Tibial nerve (tissue), 4 donors: ENCODE measurements around the gene LRRC31. TPM values are rescaled to one million over a fixed set of nuclear protein-coding genes. Genes with fewer than 3 reads are reported as not detected.

Source experiments
- DNase-seq, 2 donors: peaks; one replicate each; pipeline ENCODE4 v3.0.0-alpha.2; 2019; ENCODE audit warnings: low spot score in 2 of 2
- H3K27ac ChIP-seq, 4 donors: fragments of 200-600 bp; sonication (generic) in 3 of 4; one replicate each; pipeline ENCODE4 v1.5.1; 2017 to 2019; ENCODE audit warnings: mild to moderate bottlenecking in 1 of 4
- H3K27me3 ChIP-seq, 2 donors: fragments of 200-600 bp; sonication (generic) in 1 of 2; one replicate each; pipeline versions ENCODE4 v1.5.1 to v1.6.0; 2017 to 2019
- H3K36me3 ChIP-seq, 3 donors: fragments of 200-600 bp; sonication (generic); one replicate each; pipeline ENCODE4 v1.5.1; 2018 to 2019
- H3K4me1 ChIP-seq, 4 donors: fragments of 200-600 bp; sonication (generic) in 3 of 4; one replicate each; pipeline ENCODE4 v1.5.1; 2017 to 2019
- H3K4me3 ChIP-seq, 4 donors: fragments of 200-600 bp; sonication (generic) in 3 of 4; one replicate each; pipeline ENCODE4 v1.5.1; 2017 to 2019; ENCODE audit warnings: mild to moderate bottlenecking in 1 of 4, moderate library complexity in 1 of 4
- H3K9me3 ChIP-seq, 4 donors: fragments of 200-600 bp; sonication (generic) in 3 of 4; one replicate each; pipeline ENCODE4 v1.5.1; 2017 to 2019
- CTCF ChIP-seq, 5 experiments: fragments of 200-600 bp in 3 of 5; fragments of 450-650 bp in 2 of 5; sonication (generic) in 3 of 5; IDR thresholded peaks; one replicate each; pipeline ENCODE4 v1.5.1; 2016 to 2019; ENCODE audit warnings: antibody characterized with exemption in 5 of 5, mild to moderate bottlenecking in 3 of 5, moderate library complexity in 2 of 5
- EP300 ChIP-seq, 2 donors: sonication (generic); formaldehyde crosslinking; IDR thresholded peaks; one replicate each; pipeline ENCODE4 v1.6.1; 2017; ENCODE audit warnings: antibody characterized with exemption in 2 of 2, mild to moderate bottlenecking in 1 of 2
- POLR2A ChIP-seq, 2 donors: fragments of 450-650 bp; IDR thresholded peaks; one replicate each; pipeline ENCODE4 v1.6.1; 2017; ENCODE audit warnings: antibody characterized with exemption in 2 of 2, mild to moderate bottlenecking in 2 of 2, moderate library complexity in 2 of 2
- total RNA-seq, 4 donors: library from RNA; depleted of rRNA; stranded (reverse); fragments of >200 nt; gene quantifications; one replicate each; pipeline ENCODE4 v1.1.0, GENCODE V29; 2016

LRRC31 gene
- total RNA-seq, 4 donors from 2014 or later: not detected

- H3K27ac ChIP-seq: no peak overlapping the region
These were observed 79.5 kb downstream of the LRRC31 start for GRCh38 chr3:169790219-169790618.

More at GRCh38 chr3:169790219-169790618, 79.5 kb downstream of the LRRC31 start:
- Histone ChIP-seq H3K27me3 (no peaks in the 10 kb centered on the region), H3K9me3 (no peaks in the 10 kb centered on the region), H3K4me3 (no peak overlapping the region), H3K36me3 (peaks cover 0 to 81% (median 4%) of the 10 kb centered on the region in 3 donors), H3K4me1 (no peaks in the 10 kb centered on the region)
- TF ChIP-seq CTCF (IDR thresholded peaks at IDR 0.05) (no peak), EP300 (IDR thresholded peaks at IDR 0.05) (no peak), POLR2A (IDR thresholded peaks at IDR 0.05) (no peak)
- DNase-seq: no peak

Other genes with a start within 250 kb of the LRRC31 start
- 10 to 100 TPM; 11.5 to 25.5 (median 16.5) TPM for gene MECOM, start 206.2 kb downstream of the LRRC31 start, total RNA-seq
- 100 to 1,000 TPM; 110 to 241 (median 179) TPM for gene TERC, start 104.9 kb downstream of the LRRC31 start, total RNA-seq
- 1 to 10 TPM in 3 of 4 donors, under 1 TPM in 1; 0.78 to 3.9 (median 2.5) TPM for gene ACTRT3, start 100.4 kb downstream of the LRRC31 start, total RNA-seq
- gene MYNN, start 96.5 kb downstream of the LRRC31 start, total RNA-seq: 10 to 100 TPM; 10.8 to 24.3 (median 16.8) TPM
- not detected for gene LRRIQ4, start 57.1 kb downstream of the LRRC31 start, total RNA-seq
- gene LRRC34, start 57.0 kb downstream of the LRRC31 start, total RNA-seq: 10 to 100 TPM in 1 of 4 donors, 1 to 10 TPM in 3; 2.5 to 10.3 (median 4.6) TPM
- gene SAMD7, start 41.6 kb upstream of the LRRC31 start, total RNA-seq: not detected
- 10 to 100 TPM; 36.0 to 53.3 (median 45.7) TPM for gene SEC62, start 96.9 kb upstream of the LRRC31 start, total RNA-seq
- gene GPR160, start 168.1 kb upstream of the LRRC31 start, total RNA-seq: 10 to 100 TPM in 1 of 4 donors, 1 to 10 TPM in 3; 1.7 to 17.7 (median 3.7) TPM